Thoracic aorta (tissue), 2 donors: ENCODE results near the gene CLN6. TPM values are rescaled to one million over a fixed set of nuclear protein-coding genes. Genes with fewer than 3 reads are reported as not detected.
"Not testable (repeated sequence)": the region's sequence is repeated elsewhere in the genome, so short reads cannot be mapped to it uniquely, and the experiment has no call there.

ENCODE experiments used
- ATAC-seq: fragments of 150-250 bp; one replicate; pipeline ENCODE4 v1.8.0; 2017; ENCODE audit warnings: low read depth; ENCODE audit not compliant: insufficient number of reproducible peaks, low FRiP score
- DNase-seq: peaks from one replicate; pipeline ENCODE4 v3.0.0-alpha.2; 2020; ENCODE audit warnings: low spot score
- H3K27ac ChIP-seq, 2 donors: fragments of 200-600 bp; sonication (generic); 1 replicate in 1 of 2; 2 replicates in 1 of 2; pipeline ENCODE4 v1.5.1; 2016; ENCODE audit warnings: mild to moderate bottlenecking in 2 of 2, moderate library complexity in 2 of 2
- H3K27me3 ChIP-seq: fragments of 200-600 bp; sonication (generic); replicated peaks from 2 replicates; pipeline ENCODE4 v1.6.0; 2016; ENCODE audit warnings: mild to moderate bottlenecking; ENCODE audit not compliant: insufficient read depth
- H3K36me3 ChIP-seq: fragments of 200-600 bp; sonication (generic); one replicate; pipeline ENCODE4 v1.5.1; 2016
- H3K4me1 ChIP-seq, 2 donors: fragments of 200-600 bp; sonication (generic); 1 replicate in 1 of 2; 2 replicates in 1 of 2; pipeline versions ENCODE4 v1.5.1 to v1.6.0; 2016; ENCODE audit warnings: low read depth in 2 of 2, mild to moderate bottlenecking in 1 of 2; ENCODE audit not compliant: control insufficient read depth in 1 of 2
- H3K4me3 ChIP-seq: fragments of 200-600 bp; sonication (generic); 2 replicates; pipeline ENCODE4 v1.5.1; 2016; ENCODE audit warnings: mild to moderate bottlenecking
- H3K9me3 ChIP-seq: fragments of 200-600 bp; sonication (generic); 2 replicates; pipeline ENCODE4 v1.5.1; 2016
- CTCF ChIP-seq: fragments of 200-600 bp; sonication (generic); IDR thresholded peaks from one replicate; pipeline ENCODE4 v1.5.1; 2019; ENCODE audit warnings: antibody characterized with exemption
- total RNA-seq, 2 donors: library from RNA; depleted of rRNA; stranded (reverse); fragments of >200 nt; gene quantifications; one replicate each; pipeline versions ENCODE4 v1.1.0 to v1.2.3, GENCODE V29; 2016

The CLN6 gene
- total RNA-seq, 2 donors from 2014 or later = 18.5 to 22.9 TPM

GRCh38 chr15:68205558-68205944, 24.0 kb downstream of the CLN6 start:
- H3K36me3 ChIP-seq = no peaks in the 10 kb centered on the region
- H3K4me3 ChIP-seq = peak overlapping the region; percentile 44
- H3K27ac ChIP-seq = peak overlapping the region in 1 of 2 donors; percentile 22
- no peaks in the 10 kb centered on the region for H3K27me3 ChIP-seq
- H3K9me3 ChIP-seq = no peaks in the 10 kb centered on the region
- TF ChIP-seq CTCF = no peak
- DNase-seq (no peak), ATAC-seq (no peak)
- H3K4me1 ChIP-seq = peaks cover 0 to 24% of the 10 kb centered on the region in 2 donors

- TF ChIP-seq CTCF = no peak
- peak within 1 kb of the TSS in 1 of 2 donors; percentile 22 for H3K27ac ChIP-seq
- H3K36me3 ChIP-seq = no peaks in the 10 kb centered on the region
- H3K9me3 ChIP-seq = no peaks in the 10 kb centered on the region
- DNase-seq (no peak), ATAC-seq (no peak)
- peak within 1 kb of the TSS; percentile 44 for H3K4me3 ChIP-seq
- peaks cover 0 to 25% of the 10 kb centered on the region in 2 donors for H3K4me1 ChIP-seq
- H3K27me3 ChIP-seq = no peaks in the 10 kb centered on the region
These were observed 24.6 kb downstream of the CLN6 start, which contains the start of gene CALML4 for GRCh38 chr15:68204776-68205557. TSS of gene CALML4 (minus strand) at chr15:68205332. CDS start at chr15:68205247, 85 bp downstream.

- no peaks in the 10 kb centered on the region for H3K36me3 ChIP-seq
- no peak overlapping the region for H3K27ac ChIP-seq
- no peak for ATAC-seq
- no peak for DNase-seq
- H3K4me3 ChIP-seq = no peak overlapping the region
- no peaks in the 10 kb centered on the region for H3K9me3 ChIP-seq
- no peaks in the 10 kb centered on the region for H3K27me3 ChIP-seq
- peaks cover 0 to 31% of the 10 kb centered on the region in 2 donors for H3K4me1 ChIP-seq
- no peak for TF ChIP-seq CTCF
These were observed 25.2 kb downstream of the CLN6 start for GRCh38 chr15:68204361-68204760.

- ATAC-seq = no peak
- TF ChIP-seq CTCF = no peak
These were observed 25.6 kb downstream of the CLN6 start for GRCh38 chr15:68203956-68204355.

GRCh38 chr15:68203486-68203885, 26.0 kb downstream of the CLN6 start:
- Histone ChIP-seq H3K27me3 (no peaks in the 10 kb centered on the region), H3K4me1 (peaks cover 0 to 34% of the 10 kb centered on the region in 2 donors), H3K4me3 (no peak overlapping the region), H3K36me3 (no peaks in the 10 kb centered on the region), H3K27ac (no peak overlapping the region), H3K9me3 (no peaks in the 10 kb centered on the region)
- ATAC-seq (no peak), DNase-seq (no peak)
- TF ChIP-seq CTCF = no peak

More at GRCh38 chr15:68203956-68204355, 25.6 kb downstream of the CLN6 start:
- peaks cover 0 to 34% of the 10 kb centered on the region in 2 donors for H3K4me1 ChIP-seq
- DNase-seq = no peak
- no peak overlapping the region for H3K27ac ChIP-seq
- no peaks in the 10 kb centered on the region for H3K36me3 ChIP-seq
- no peak overlapping the region for H3K4me3 ChIP-seq
- H3K9me3 ChIP-seq = no peaks in the 10 kb centered on the region
- no peaks in the 10 kb centered on the region for H3K27me3 ChIP-seq

- not testable (repeated sequence) for H3K36me3 ChIP-seq, ATAC-seq, DNase-seq, H3K4me3 ChIP-seq, H3K9me3 ChIP-seq, H3K27me3 ChIP-seq, H3K27ac ChIP-seq
- peaks cover 0 to 34% of the 10 kb centered on the region in 2 donors for H3K4me1 ChIP-seq
These were observed 26.5 kb downstream of the CLN6 start for GRCh38 chr15:68202994-68203393.
